Measurements from ENCODE around the gene EIF3B. TPM values are rescaled to one million over a fixed set of nuclear protein-coding genes. Genes with fewer than 3 reads are reported as not detected.
"Not testable (repeated sequence)": the region's sequence is repeated elsewhere in the genome, so short reads cannot be mapped to it uniquely, and the experiment has no call there.

Gene EIF3B
- polyA plus RNA-seq, 3 donors from 2014 or later = 79.2 to 114 (median 112) TPM

GRCh38 chr7:2321020-2321419 lies 33.6 kb upstream of the EIF3B start:
- Mint-ChIP-seq H3K27ac (no peak overlapping the region), H3K4me3 (no peak overlapping the region), H3K9me3 (no peaks in the 10 kb centered on the region), H3K36me3 (no peaks in the 10 kb centered on the region), H3K27me3 (ENCODE audit: low read depth in 3 of 3) (peaks cover 0 to 2% (median 0%) of the 10 kb centered on the region in 3 donors), H3K4me1 (no peaks in the 10 kb centered on the region)
- DNase-seq = no peak

GRCh38 chr7:2325162-2325561 lies 29.5 kb upstream of the EIF3B start:
- no peak overlapping the region for H3K4me3 Mint-ChIP-seq
- no peaks in the 10 kb centered on the region for H3K4me1 Mint-ChIP-seq
- no peak for DNase-seq
- no peaks in the 10 kb centered on the region for H3K9me3 Mint-ChIP-seq
- H3K27me3 Mint-ChIP-seq (ENCODE audit: low read depth in 3 of 3) = peaks cover 0 to 2% (median 0%) of the 10 kb centered on the region in 3 donors
- H3K27ac Mint-ChIP-seq = no peak overlapping the region
- no peaks in the 10 kb centered on the region for H3K36me3 Mint-ChIP-seq

GRCh38 chr7:2326951-2327350 lies 27.7 kb upstream of the EIF3B start:
- peaks cover 0 to 2% (median 2%) of the 10 kb centered on the region in 3 donors for H3K27me3 Mint-ChIP-seq (ENCODE audit: low read depth in 3 of 3)
- H3K27ac Mint-ChIP-seq = no peak overlapping the region
- H3K4me3 Mint-ChIP-seq = no peak overlapping the region
- H3K4me1 Mint-ChIP-seq = no peaks in the 10 kb centered on the region
- H3K9me3 Mint-ChIP-seq = no peaks in the 10 kb centered on the region
- no peaks in the 10 kb centered on the region for H3K36me3 Mint-ChIP-seq
- DNase-seq = no peak

GRCh38 chr7:2330493-2330892 lies 24.1 kb upstream of the EIF3B start:
- no peaks in the 10 kb centered on the region for H3K4me1 Mint-ChIP-seq
- H3K36me3 Mint-ChIP-seq = no peaks in the 10 kb centered on the region
- H3K27ac Mint-ChIP-seq = no peak overlapping the region
- H3K27me3 Mint-ChIP-seq (ENCODE audit: low read depth in 3 of 3) = peaks cover 0 to 2% (median 0%) of the 10 kb centered on the region in 3 donors
- DNase-seq = no peak
- H3K9me3 Mint-ChIP-seq = no peaks in the 10 kb centered on the region
- H3K4me3 Mint-ChIP-seq = no peak overlapping the region

GRCh38 chr7:2331707-2332106 lies 22.9 kb upstream of the EIF3B start:
- H3K27ac Mint-ChIP-seq = no peak overlapping the region
- H3K4me3 Mint-ChIP-seq = no peak overlapping the region
- no peaks in the 10 kb centered on the region for H3K4me1 Mint-ChIP-seq
- no peaks in the 10 kb centered on the region for H3K9me3 Mint-ChIP-seq
- H3K36me3 Mint-ChIP-seq = no peaks in the 10 kb centered on the region
- peaks cover 0 to 2% (median 0%) of the 10 kb centered on the region in 3 donors for H3K27me3 Mint-ChIP-seq (ENCODE audit: low read depth in 3 of 3)
- no peak for DNase-seq

GRCh38 chr7:2332606-2333231 lies 21.9 kb upstream of the EIF3B start:
- not testable (repeated sequence) for DNase-seq; H3K9me3 Mint-ChIP-seq; H3K4me1 Mint-ChIP-seq; H3K4me3 Mint-ChIP-seq; H3K27me3 Mint-ChIP-seq (ENCODE audit: low read depth in 3 of 3); H3K36me3 Mint-ChIP-seq
- peak overlapping the region in 2 of 6 donors; percentile 58 for H3K27ac Mint-ChIP-seq

- Mint-ChIP-seq H3K4me3 (no peak overlapping the region), H3K4me1 (no peaks in the 10 kb centered on the region), H3K36me3 (no peaks in the 10 kb centered on the region), H3K9me3 (no peaks in the 10 kb centered on the region), H3K27ac (no peak overlapping the region), H3K27me3 (ENCODE audit: low read depth in 3 of 3) (no peaks in the 10 kb centered on the region)
- no peak for DNase-seq
Observed at GRCh38 chr7:2336626-2337299, 17.9 kb upstream of the EIF3B start.

- H3K27ac Mint-ChIP-seq = peak overlapping the region; percentile 16 to 82 (median 52)
- peak overlapping the region in 1 of 5 donors; percentile 46 for H3K4me3 Mint-ChIP-seq
- not testable (repeated sequence) for H3K4me1 Mint-ChIP-seq; DNase-seq; H3K36me3 Mint-ChIP-seq; H3K9me3 Mint-ChIP-seq; H3K27me3 Mint-ChIP-seq (ENCODE audit: low read depth in 3 of 3)
Observed at GRCh38 chr7:2347351-2348063, 7.1 kb upstream of the EIF3B start.

GRCh38 chr7:2350055-2350454 lies 4.6 kb upstream of the EIF3B start:
- peaks cover 5 to 9% (median 7%) of the 10 kb centered on the region in 3 donors for H3K27me3 Mint-ChIP-seq (ENCODE audit: low read depth in 3 of 3)
- no peak overlapping the region for H3K4me3 Mint-ChIP-seq

GRCh38 chr7:2350861-2351260 lies 3.8 kb upstream of the EIF3B start:
- no peak for DNase-seq
- H3K4me3 Mint-ChIP-seq = no peak overlapping the region
- H3K4me1 Mint-ChIP-seq = peaks cover 17 to 21% of the 10 kb centered on the region in 2 donors
- H3K27me3 Mint-ChIP-seq (ENCODE audit: low read depth in 3 of 3) = peaks cover 5 to 9% (median 7%) of the 10 kb centered on the region in 3 donors
- no peaks in the 10 kb centered on the region for H3K9me3 Mint-ChIP-seq
- peaks cover 0 to 4% (median 0%) of the 10 kb centered on the region in 3 donors for H3K36me3 Mint-ChIP-seq
- H3K27ac Mint-ChIP-seq = no peak overlapping the region

More at GRCh38 chr7:2350055-2350454, 4.6 kb upstream of the EIF3B start:
- Mint-ChIP-seq H3K9me3 (no peaks in the 10 kb centered on the region), H3K4me1 (peaks cover 12 to 17% of the 10 kb centered on the region in 2 donors), H3K27ac (no peak overlapping the region), H3K36me3 (peaks cover 0 to 4% (median 0%) of the 10 kb centered on the region in 3 donors)
- no peak for DNase-seq

- Mint-ChIP-seq H3K4me3 (peak overlapping the region; percentile 88 to 98 (median 94)), H3K4me1 (peaks cover 31 to 36% of the 10 kb centered on the region in 2 donors), H3K9me3 (no peaks in the 10 kb centered on the region), H3K27ac (peak overlapping the region; percentile 99 to 100 (median 100)), H3K36me3 (peaks cover 0 to 5% (median 4%) of the 10 kb centered on the region in 3 donors), H3K27me3 (ENCODE audit: low read depth in 3 of 3) (peaks cover 5 to 9% (median 7%) of the 10 kb centered on the region in 3 donors)
- no peak for DNase-seq
Observed at GRCh38 chr7:2353113-2353935, 1.3 kb upstream of the EIF3B start.

- Mint-ChIP-seq H3K36me3 (peaks cover 0 to 5% (median 4%) of the 10 kb centered on the region in 3 donors), H3K4me3 (peak overlapping the region; percentile 88 to 98 (median 94)), H3K27me3 (ENCODE audit: low read depth in 3 of 3) (peaks cover 5 to 9% (median 7%) of the 10 kb centered on the region in 3 donors), H3K9me3 (no peaks in the 10 kb centered on the region), H3K4me1 (peaks cover 31 to 38% of the 10 kb centered on the region in 2 donors), H3K27ac (peak overlapping the region; percentile 99 to 100 (median 100))
- DNase-seq = no peak
Observed at GRCh38 chr7:2353936-2354185, 766 bp upstream of the EIF3B start.

- Mint-ChIP-seq H3K4me3 (peak overlapping the region; percentile 86 to 98 (median 94)), H3K4me1 (peaks cover 43 to 50% of the 10 kb centered on the region in 2 donors), H3K27me3 (ENCODE audit: low read depth in 3 of 3) (peaks cover 5 to 9% (median 7%) of the 10 kb centered on the region in 3 donors), H3K27ac (peak overlapping the region; percentile 48 to 99 (median 84)), H3K36me3 (peaks cover 0 to 5% (median 4%) of the 10 kb centered on the region in 3 donors), H3K9me3 (no peaks in the 10 kb centered on the region)
- DNase-seq = peak in 1 of 3 donors; percentile 18
Observed at GRCh38 chr7:2354939-2355704, 495 bp downstream of the EIF3B start.

Data from immature natural killer cell (primary cell).